Sigmoid colon (tissue), 7 donors: ENCODE results near the gene ATRNL1. TPM values are rescaled to one million over a fixed set of nuclear protein-coding genes. Genes with fewer than 3 reads are reported as not detected.

Experiments used
- DNase-seq: peaks from one replicate; pipeline ENCODE4 v3.0.0-alpha.2; 2019
- H3K27ac ChIP-seq, 4 donors: fragments of 200-600 bp; sonication (generic); one replicate each; pipeline ENCODE4 v1.5.1; 2016 to 2019; ENCODE audit warnings: mild to moderate bottlenecking in 1 of 4
- H3K27me3 ChIP-seq, 3 donors: fragments of 200-600 bp; sonication (generic); one replicate each; pipeline ENCODE4 v1.5.1; 2019; ENCODE audit warnings: mild to moderate bottlenecking in 1 of 3
- H3K36me3 ChIP-seq, 4 donors: fragments of 200-600 bp; sonication (generic); one replicate each; pipeline ENCODE4 v1.5.1; 2016 to 2019
- H3K4me1 ChIP-seq, 4 donors: fragments of 200-600 bp; sonication (generic); one replicate each; pipeline ENCODE4 v1.5.1; 2017 to 2019
- H3K4me3 ChIP-seq, 4 donors: fragments of 200-600 bp; sonication (generic); one replicate each; pipeline ENCODE4 v1.5.1; 2017 to 2019; ENCODE audit warnings: mild to moderate bottlenecking in 2 of 4, moderate library complexity in 1 of 4
- H3K9me3 ChIP-seq, 4 donors: fragments of 200-600 bp in 3 of 4; sonication (generic) in 3 of 4; one replicate each; pipeline versions ENCODE4 v1.5.1 to v1.6.1; 2013 to 2019
- EP300 ChIP-seq, 4 donors: sonication (generic); formaldehyde crosslinking; IDR thresholded peaks; one replicate each; pipeline ENCODE4 v1.6.1; 2017; ENCODE audit warnings: antibody characterized with exemption in 4 of 4
- POLR2A ChIP-seq, 2 donors: fragments of 450-650 bp; IDR thresholded peaks; one replicate each; pipeline ENCODE4 v1.6.1; 2016; ENCODE audit warnings: antibody characterized with exemption in 2 of 2, mild to moderate bottlenecking in 2 of 2, moderate library complexity in 2 of 2
- POLR2AphosphoS5 ChIP-seq, 4 donors: sonication (generic); formaldehyde crosslinking; IDR thresholded peaks; one replicate each; pipeline ENCODE4 v1.6.1; 2017; ENCODE audit warnings: antibody characterized with exemption in 4 of 4
- WGBS, 2 donors: extraction: QIAGEN DNeasy Blood & Tissue Kit; methylation state at CpG; one replicate each; pipeline ENCODE4 v1.1.7; 2013; 5-methylcytosine and 5-hydroxymethylcytosine counted together
- intact Hi-C: fragments of 100-400 bp; cut with DNase I; formaldehyde crosslinking; loops from one replicate; pipeline ENCODE4 v1.15.1; 2023
- polyA plus RNA-seq, 3 donors: library from polyadenylated mRNA; stranded (reverse); fragments of 200-250 nt; gene quantifications; one replicate each; pipeline ENCODE4 v1.2.3, GENCODE V29; 2013
- total RNA-seq, 4 donors: library from RNA; depleted of rRNA; stranded (reverse); fragments of >200 nt; gene quantifications; one replicate each; pipeline ENCODE4 v1.1.0, GENCODE V29; 2016
- TF ChIP-seq, protein P1 (sequence below), 4 experiments: fragments of 450-650 bp in 3 of 4; fragments of 200-600 bp in 1 of 4; IDR thresholded peaks; one replicate each; pipeline ENCODE4 v1.5.1; 2016 to 2019; ENCODE audit warnings: antibody characterized with exemption in 4 of 4, mild to moderate bottlenecking in 3 of 4, moderate library complexity in 2 of 4
- donor health status: healthy with polysubstance abuse.
- donor health status: Bipolar disorder and iron deficiency.
- donor health status: healthy.

The ATRNL1 gene
- total and polyA plus RNA-seq, 7 donors = 0.57 to 17.3 (median 6.9) TPM; not detected in 1

DNA sequence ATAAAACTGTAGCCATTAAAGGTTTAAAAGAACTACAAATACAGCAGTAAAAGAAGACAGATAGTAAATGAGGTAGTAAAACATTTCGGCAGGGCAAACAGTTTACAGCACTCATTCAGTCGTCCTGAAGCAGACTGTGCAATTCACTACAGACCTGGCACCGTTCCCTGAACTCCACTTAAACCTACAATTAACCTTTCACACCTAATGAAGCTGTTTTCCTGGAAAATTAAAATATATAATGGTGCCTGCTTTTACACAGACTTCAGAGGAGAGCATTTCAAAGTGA lies 844.5 kb downstream of the ATRNL1 start:
- H3K9me3 ChIP-seq = no peaks in the 10 kb centered on the region
- intact Hi-C loops = no loop called here
- no peak overlapping the region for H3K4me3 ChIP-seq
- H3K36me3 ChIP-seq = no peaks in the 10 kb centered on the region
- DNase-seq = no peak
- H3K4me1 ChIP-seq = peaks cover 0 to 19% (median 13%) of the 10 kb centered on the region in 4 donors
- TF ChIP-seq POLR2A (IDR thresholded peaks at IDR 0.05) = no peak
- TF ChIP-seq, protein P1, sequence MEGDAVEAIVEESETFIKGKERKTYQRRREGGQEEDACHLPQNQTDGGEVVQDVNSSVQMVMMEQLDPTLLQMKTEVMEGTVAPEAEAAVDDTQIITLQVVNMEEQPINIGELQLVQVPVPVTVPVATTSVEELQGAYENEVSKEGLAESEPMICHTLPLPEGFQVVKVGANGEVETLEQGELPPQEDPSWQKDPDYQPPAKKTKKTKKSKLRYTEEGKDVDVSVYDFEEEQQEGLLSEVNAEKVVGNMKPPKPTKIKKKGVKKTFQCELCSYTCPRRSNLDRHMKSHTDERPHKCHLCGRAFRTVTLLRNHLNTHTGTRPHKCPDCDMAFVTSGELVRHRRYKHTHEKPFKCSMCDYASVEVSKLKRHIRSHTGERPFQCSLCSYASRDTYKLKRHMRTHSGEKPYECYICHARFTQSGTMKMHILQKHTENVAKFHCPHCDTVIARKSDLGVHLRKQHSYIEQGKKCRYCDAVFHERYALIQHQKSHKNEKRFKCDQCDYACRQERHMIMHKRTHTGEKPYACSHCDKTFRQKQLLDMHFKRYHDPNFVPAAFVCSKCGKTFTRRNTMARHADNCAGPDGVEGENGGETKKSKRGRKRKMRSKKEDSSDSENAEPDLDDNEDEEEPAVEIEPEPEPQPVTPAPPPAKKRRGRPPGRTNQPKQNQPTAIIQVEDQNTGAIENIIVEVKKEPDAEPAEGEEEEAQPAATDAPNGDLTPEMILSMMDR (IDR thresholded peaks at IDR 0.05) = no peak
- no peak for TF ChIP-seq POLR2AphosphoS5 (IDR thresholded peaks at IDR 0.05)
- TF ChIP-seq EP300 (IDR thresholded peaks at IDR 0.05) = no peak
- 9 to 36% methylated on average over 3 of the region's 3 CpGs for WGBS, 2 donors
- H3K27ac ChIP-seq = no peak overlapping the region
- no peaks in the 10 kb centered on the region for H3K27me3 ChIP-seq

DNA sequence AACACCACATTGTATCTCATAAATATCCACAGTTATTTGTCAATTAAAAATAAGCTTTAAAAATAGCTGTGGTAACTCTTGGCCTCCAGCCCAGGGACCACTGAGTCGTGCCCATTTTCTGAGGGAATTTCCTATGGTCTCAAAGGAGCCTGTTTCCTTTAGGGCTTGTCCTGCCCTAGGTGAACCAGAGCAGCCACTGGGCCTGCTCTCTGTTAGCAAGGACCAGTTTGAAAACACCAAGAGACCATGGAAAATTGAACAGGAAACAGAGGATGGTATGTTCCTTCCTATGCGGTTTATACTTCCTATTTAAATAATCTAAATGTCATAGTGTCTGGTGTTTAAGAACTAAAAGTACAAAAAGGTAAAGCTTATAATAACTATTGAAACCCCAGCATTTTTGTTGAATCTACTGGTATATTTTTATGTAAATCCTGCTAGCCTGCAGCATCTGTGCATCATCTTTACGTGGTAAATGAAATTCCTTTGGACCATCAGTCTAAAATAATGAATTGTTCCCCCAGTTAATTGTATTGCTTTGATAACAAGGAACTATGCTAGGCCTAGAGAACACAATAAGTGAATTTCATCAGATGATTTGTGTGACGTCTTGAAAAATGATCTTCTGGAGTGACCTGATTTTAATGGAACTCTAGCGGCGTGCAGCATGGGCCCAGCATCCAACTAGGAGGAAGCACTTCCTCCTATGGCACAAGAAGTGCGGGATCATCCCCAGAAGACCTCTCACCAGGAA lies 846.1 kb downstream of the ATRNL1 start:
- no peaks in the 10 kb centered on the region for H3K9me3 ChIP-seq
- H3K27me3 ChIP-seq = no peaks in the 10 kb centered on the region
- H3K36me3 ChIP-seq = no peaks in the 10 kb centered on the region
- DNase-seq = no peak
- H3K4me1 ChIP-seq = peaks cover 0 to 19% (median 13%) of the 10 kb centered on the region in 4 donors
- H3K4me3 ChIP-seq = no peak overlapping the region
- intact Hi-C loops = no loop called here
- H3K27ac ChIP-seq = no peak overlapping the region
- 73 to 84% methylated on average over 7 of the region's 7 CpGs for WGBS, 2 donors
- TF ChIP-seq POLR2A (IDR thresholded peaks at IDR 0.05) (no peak), EP300 (IDR thresholded peaks at IDR 0.05) (no peak), POLR2AphosphoS5 (IDR thresholded peaks at IDR 0.05) (no peak)
- TF ChIP-seq, protein P1 (IDR thresholded peaks at IDR 0.05) = no peak

DNA sequence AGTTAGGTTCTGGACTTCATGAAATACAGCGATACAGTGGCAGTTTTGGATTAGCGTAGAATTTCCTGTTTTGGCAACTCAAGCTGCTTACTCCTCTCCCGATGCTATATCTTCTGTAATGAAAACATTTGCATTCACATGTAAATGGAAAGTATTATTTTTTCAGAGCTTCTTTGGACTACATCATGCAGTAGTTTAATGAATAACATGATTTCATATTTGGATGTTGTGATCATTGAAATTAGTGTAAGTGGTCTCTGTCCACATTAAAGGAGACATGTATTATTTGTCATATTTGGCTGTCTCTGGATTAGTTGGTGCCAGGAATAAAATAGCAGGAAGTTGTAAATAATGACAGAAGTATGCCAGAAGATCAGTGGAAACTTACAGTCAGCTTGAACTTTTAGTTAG lies 848.2 kb downstream of the ATRNL1 start:
- Histone ChIP-seq H3K27me3 (no peaks in the 10 kb centered on the region), H3K36me3 (no peaks in the 10 kb centered on the region), H3K9me3 (no peaks in the 10 kb centered on the region), H3K4me1 (peaks cover 0 to 19% (median 13%) of the 10 kb centered on the region in 4 donors), H3K27ac (no peak overlapping the region), H3K4me3 (no peak overlapping the region)
- no peak for DNase-seq
- TF ChIP-seq, protein P1 (IDR thresholded peaks at IDR 0.05) = no peak
- no peak for TF ChIP-seq POLR2AphosphoS5 (IDR thresholded peaks at IDR 0.05)
- no peak for TF ChIP-seq EP300 (IDR thresholded peaks at IDR 0.05)
- TF ChIP-seq POLR2A (IDR thresholded peaks at IDR 0.05) = no peak
- intact Hi-C loops = loop anchor here (10.0 kb wide), 1 partner anchor 137 kb away; no protein-coding TSS in a partner anchor
- WGBS, 2 donors = 66 to 77% methylated on average over 3 of the region's 3 CpGs

DNA sequence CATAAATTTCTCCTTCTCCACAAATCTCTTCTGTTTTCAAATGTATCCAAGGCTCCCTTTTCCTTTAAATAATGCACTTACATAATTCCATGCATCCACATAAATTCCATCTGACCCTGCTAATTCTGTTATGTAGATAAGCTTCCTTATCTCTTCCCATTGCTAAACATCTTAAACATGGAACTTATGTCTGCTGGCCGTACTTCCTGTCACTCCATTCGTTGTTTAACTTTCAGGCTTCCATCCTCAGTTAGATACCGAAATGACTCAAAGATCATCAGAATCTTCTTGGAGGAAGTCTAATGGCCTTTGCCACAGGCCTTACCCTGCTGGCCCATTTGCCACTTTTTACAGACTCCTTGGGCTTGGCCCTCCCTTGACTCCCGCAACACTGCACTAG lies 848.9 kb downstream of the ATRNL1 start:
- no peak for DNase-seq
- no peak overlapping the region for H3K27ac ChIP-seq
- TF ChIP-seq POLR2A (IDR thresholded peaks at IDR 0.05) (no peak), POLR2AphosphoS5 (IDR thresholded peaks at IDR 0.05) (no peak), EP300 (IDR thresholded peaks at IDR 0.05) (no peak)
- H3K36me3 ChIP-seq = no peaks in the 10 kb centered on the region
- intact Hi-C loops = loop anchor here (10.0 kb wide), 1 partner anchor 137 kb away; no protein-coding TSS in a partner anchor
- WGBS, 2 donors = 76 to 79% methylated on average over 4 of the region's 4 CpGs
- H3K4me1 ChIP-seq = peaks cover 0 to 17% (median 12%) of the 10 kb centered on the region in 4 donors
- H3K27me3 ChIP-seq = no peaks in the 10 kb centered on the region
- no peak overlapping the region for H3K4me3 ChIP-seq
- H3K9me3 ChIP-seq = no peaks in the 10 kb centered on the region

DNA sequence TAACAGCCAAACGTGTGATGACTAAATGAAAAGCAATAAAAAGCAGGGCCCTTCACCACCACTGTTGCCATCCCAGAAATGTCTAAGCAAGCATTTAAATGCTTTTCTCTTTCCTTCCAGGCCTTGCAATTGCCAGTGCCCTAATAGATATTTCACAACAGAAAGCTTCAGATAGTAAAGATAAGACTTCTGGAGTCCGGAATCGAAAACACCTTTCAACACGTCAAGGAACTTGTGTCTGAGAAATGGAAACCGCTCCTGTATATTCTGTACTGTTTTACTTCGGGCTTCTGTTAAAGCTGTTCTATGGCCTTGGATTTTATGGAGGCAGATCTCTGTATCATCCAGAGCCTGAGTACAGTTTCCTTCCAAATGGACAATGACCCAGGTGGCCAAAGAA lies 851.4 kb downstream of the ATRNL1 start:
- Histone ChIP-seq H3K27me3 (no peaks in the 10 kb centered on the region), H3K36me3 (no peaks in the 10 kb centered on the region), H3K4me1 (peaks cover 0 to 9% (median 8%) of the 10 kb centered on the region in 4 donors), H3K4me3 (no peak overlapping the region), H3K27ac (no peak overlapping the region), H3K9me3 (no peaks in the 10 kb centered on the region)
- 80 to 89% methylated on average over 6 of the region's 6 CpGs for WGBS, 2 donors
- intact Hi-C loops = loop anchor here (10.0 kb wide), 1 partner anchor 140 kb away; no protein-coding TSS in a partner anchor
- DNase-seq = no peak
- TF ChIP-seq POLR2A (IDR thresholded peaks at IDR 0.05) = no peak
- TF ChIP-seq POLR2AphosphoS5 (IDR thresholded peaks at IDR 0.05) = no peak
- TF ChIP-seq, protein P1 (IDR thresholded peaks at IDR 0.05) = no peak
- no peak for TF ChIP-seq EP300 (IDR thresholded peaks at IDR 0.05)
